NCI-H1417 treated with DMSO at 0.1 percent for 48 hours (cell line): ENCODE data around the gene SLC44A3.
"Not testable (repeated sequence)": the region's sequence is repeated elsewhere in the genome, so short reads cannot be mapped to it uniquely, and the experiment has no call there.

Source experiments
- DNase-seq: peaks from one replicate; lab custom pipeline; 2025; lab: John Stamatoyannopoulos, UW

The SLC44A3 gene

GRCh38 chr1:94840381-94840780 lies 20.2 kb downstream of the SLC44A3 start:
- DNase-seq = not testable (repeated sequence)

- no peak for DNase-seq
Observed at GRCh38 chr1:94840808-94841207, 20.7 kb downstream of the SLC44A3 start.

GRCh38 chr1:94843430-94843829 lies 23.3 kb downstream of the SLC44A3 start:
- no peak for DNase-seq

GRCh38 chr1:94843846-94844245 lies 23.7 kb downstream of the SLC44A3 start:
- DNase-seq = no peak

GRCh38 chr1:94846308-94846707 lies 26.2 kb downstream of the SLC44A3 start:
- no peak for DNase-seq

GRCh38 chr1:94851571-94851970 lies 31.4 kb downstream of the SLC44A3 start:
- DNase-seq = no peak

GRCh38 chr1:94852788-94853187 lies 32.6 kb downstream of the SLC44A3 start:
- DNase-seq = no peak

GRCh38 chr1:94854458-94855306 lies 34.5 kb downstream of the SLC44A3 start:
- DNase-seq = peak; percentile 46

- no peak for DNase-seq
Observed at GRCh38 chr1:94855307-94855700, 35.1 kb downstream of the SLC44A3 start.

GRCh38 chr1:94856004-94856403 lies 35.8 kb downstream of the SLC44A3 start:
- DNase-seq = no peak

GRCh38 chr1:94856868-94857267 lies 36.7 kb downstream of the SLC44A3 start:
- no peak for DNase-seq

- no peak for DNase-seq
Observed at GRCh38 chr1:94858276-94858675, 38.1 kb downstream of the SLC44A3 start.

- DNase-seq = no peak
Observed at GRCh38 chr1:94859174-94859573, 39.0 kb downstream of the SLC44A3 start.

- no peak for DNase-seq
Observed at GRCh38 chr1:94862718-94863117, 42.6 kb downstream of the SLC44A3 start.

- DNase-seq = no peak
Observed at GRCh38 chr1:94863297-94863911, 43.2 kb downstream of the SLC44A3 start.

GRCh38 chr1:94863919-94864318 lies 43.8 kb downstream of the SLC44A3 start:
- no peak for DNase-seq

GRCh38 chr1:94864821-94865220 lies 44.7 kb downstream of the SLC44A3 start:
- no peak for DNase-seq

- DNase-seq = no peak
Observed at GRCh38 chr1:94865360-94865759, 45.2 kb downstream of the SLC44A3 start.

GRCh38 chr1:94866164-94866807 lies 46.1 kb downstream of the SLC44A3 start:
- no peak for DNase-seq

GRCh38 chr1:94871031-94871430 lies 50.9 kb downstream of the SLC44A3 start:
- DNase-seq = no peak

GRCh38 chr1:94872771-94873495 lies 52.8 kb downstream of the SLC44A3 start:
- no peak for DNase-seq
